ENCODE data around the gene SNX20. TPM values are rescaled to one million over a fixed set of nuclear protein-coding genes. Genes with fewer than 3 reads are reported as not detected.

Gene SNX20
- total RNA-seq, 1 donor from 2014 or later, result not detected

GRCh38 chr16:50702725-50703124 is 21.6 kb upstream of the SNX20 start:
- no peaks in the 10 kb centered on the region for H3K27me3 Mint-ChIP-seq
- peaks cover 19% of the 10 kb centered on the region for H3K9me3 Mint-ChIP-seq
- H3K4me3 Mint-ChIP-seq, result no peak overlapping the region
- DNase-seq (ENCODE audit: extremely low spot score, unreplicated experiment), result no peak
- H3K4me1 Mint-ChIP-seq (ENCODE audit: unreplicated experiment), result peaks cover 6% of the 10 kb centered on the region
- TF ChIP-seq CTCF (conservative IDR thresholded peaks at IDR 0.05), result no peak
- H3K27ac Mint-ChIP-seq, result no peak overlapping the region
- H3K36me3 Mint-ChIP-seq, result peaks cover 8% of the 10 kb centered on the region

- Mint-ChIP-seq H3K4me1 (ENCODE audit: unreplicated experiment) (peaks cover 20% of the 10 kb centered on the region), H3K27ac (no peak overlapping the region), H3K27me3 (peaks cover 14% of the 10 kb centered on the region), H3K4me3 (no peak overlapping the region), H3K9me3 (peaks cover 6% of the 10 kb centered on the region), H3K36me3 (peaks cover 3% of the 10 kb centered on the region)
- TF ChIP-seq CTCF (conservative IDR thresholded peaks at IDR 0.05), result no peak
- DNase-seq (ENCODE audit: extremely low spot score, unreplicated experiment), result no peak
These were observed 18.4 kb upstream of the SNX20 start for GRCh38 chr16:50699326-50700159.

GRCh38 chr16:50697881-50698767 is 17.0 kb upstream of the SNX20 start:
- Mint-ChIP-seq H3K4me3 (peak overlapping the region; percentile 41), H3K36me3 (no peaks in the 10 kb centered on the region), H3K4me1 (ENCODE audit: unreplicated experiment) (peaks cover 20% of the 10 kb centered on the region), H3K27me3 (peaks cover 23% of the 10 kb centered on the region), H3K27ac (no peak overlapping the region), H3K9me3 (no peaks in the 10 kb centered on the region)
- no peak for TF ChIP-seq CTCF (conservative IDR thresholded peaks at IDR 0.05)
- no peak for DNase-seq (ENCODE audit: extremely low spot score, unreplicated experiment)

- Mint-ChIP-seq H3K27ac (no peak overlapping the region), H3K27me3 (peaks cover 30% of the 10 kb centered on the region), H3K36me3 (no peaks in the 10 kb centered on the region), H3K4me3 (no peak overlapping the region), H3K4me1 (ENCODE audit: unreplicated experiment) (peaks cover 20% of the 10 kb centered on the region), H3K9me3 (no peaks in the 10 kb centered on the region)
- DNase-seq (ENCODE audit: extremely low spot score, unreplicated experiment), result no peak
- no peak for TF ChIP-seq CTCF (conservative IDR thresholded peaks at IDR 0.05)
These were observed 16.3 kb upstream of the SNX20 start for GRCh38 chr16:50697421-50697715.

GRCh38 chr16:50696575-50697420 is 15.7 kb upstream of the SNX20 start:
- Mint-ChIP-seq H3K4me1 (ENCODE audit: unreplicated experiment) (peaks cover 20% of the 10 kb centered on the region), H3K27ac (no peak overlapping the region), H3K9me3 (no peaks in the 10 kb centered on the region), H3K4me3 (no peak overlapping the region), H3K36me3 (no peaks in the 10 kb centered on the region), H3K27me3 (peaks cover 34% of the 10 kb centered on the region)
- DNase-seq (ENCODE audit: extremely low spot score, unreplicated experiment), result no peak
- no peak for TF ChIP-seq CTCF (conservative IDR thresholded peaks at IDR 0.05)
